Measurements from ENCODE around the gene ZXDC.

ZXDC gene

GRCh38 chr3:126450219-126450618 lies 25.5 kb downstream of the ZXDC start:
- no peak for ATAC-seq

- no peak for ATAC-seq
Measured at GRCh38 chr3:126449621-126450051, 26.1 kb downstream of the ZXDC start.

DNA sequence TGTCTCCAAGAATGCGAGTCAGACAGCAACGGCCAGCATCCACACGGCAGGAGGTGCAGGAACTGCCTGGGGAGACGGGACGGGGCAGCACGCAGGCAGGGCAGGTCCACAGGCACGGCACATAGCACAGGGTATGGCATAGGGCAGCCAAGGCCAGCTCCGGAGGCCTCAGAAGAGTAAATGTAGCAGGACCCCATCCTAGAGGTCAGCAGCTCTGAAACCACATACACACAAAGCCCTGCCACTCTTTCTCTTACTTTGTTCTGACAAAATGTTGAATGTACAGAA lies 26.9 kb downstream of the ZXDC start:
- ATAC-seq = no peak

- ATAC-seq = no peak
Measured at GRCh38 chr3:126448136-126448892, 27.4 kb downstream of the ZXDC start.

GRCh38 chr3:126447456-126448106 lies 28.1 kb downstream of the ZXDC start:
- no peak for ATAC-seq

DNA sequence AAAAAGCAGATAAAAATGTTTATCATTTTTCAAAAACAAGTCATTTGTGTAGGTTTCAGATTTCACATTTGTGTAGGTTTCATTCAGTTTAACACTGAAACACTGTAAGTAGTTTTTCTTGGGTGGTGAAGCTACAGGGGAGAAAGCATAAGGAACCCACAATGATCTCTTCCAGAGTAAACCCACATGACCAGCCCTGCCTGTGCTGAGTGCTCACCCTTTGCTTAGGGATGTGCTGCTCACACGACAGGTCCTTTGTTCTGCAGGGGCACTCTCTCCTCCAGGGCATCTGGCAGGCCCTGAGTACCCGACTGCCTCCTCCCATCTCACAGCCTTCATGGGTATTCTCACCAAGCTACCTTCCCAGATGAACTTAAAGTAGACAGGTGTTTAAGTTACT lies 28.9 kb downstream of the ZXDC start:
- no peak for ATAC-seq

- no peak for ATAC-seq
Measured at GRCh38 chr3:126446301-126446700, 29.4 kb downstream of the ZXDC start.

DNA sequence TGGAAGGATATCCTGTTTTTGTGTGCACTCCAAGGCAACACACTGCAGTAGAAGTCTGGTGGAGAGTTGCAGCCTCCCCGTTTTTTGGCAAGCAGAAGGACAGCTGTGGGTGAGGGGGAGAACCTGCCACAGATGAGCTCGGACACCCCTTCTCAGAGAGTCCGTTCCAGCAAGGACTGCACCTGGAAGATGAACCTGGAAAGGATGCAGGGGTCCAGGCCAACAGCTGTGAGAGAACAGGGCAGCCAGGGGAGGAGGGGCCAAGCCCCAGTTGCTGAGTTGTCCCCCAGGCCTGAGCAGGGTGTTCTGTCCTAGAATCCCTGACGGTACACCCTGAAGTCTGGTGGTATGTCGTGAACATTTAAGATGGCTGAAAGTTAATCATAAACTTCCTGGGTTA lies 30.2 kb downstream of the ZXDC start:
- ATAC-seq = no peak

DNA sequence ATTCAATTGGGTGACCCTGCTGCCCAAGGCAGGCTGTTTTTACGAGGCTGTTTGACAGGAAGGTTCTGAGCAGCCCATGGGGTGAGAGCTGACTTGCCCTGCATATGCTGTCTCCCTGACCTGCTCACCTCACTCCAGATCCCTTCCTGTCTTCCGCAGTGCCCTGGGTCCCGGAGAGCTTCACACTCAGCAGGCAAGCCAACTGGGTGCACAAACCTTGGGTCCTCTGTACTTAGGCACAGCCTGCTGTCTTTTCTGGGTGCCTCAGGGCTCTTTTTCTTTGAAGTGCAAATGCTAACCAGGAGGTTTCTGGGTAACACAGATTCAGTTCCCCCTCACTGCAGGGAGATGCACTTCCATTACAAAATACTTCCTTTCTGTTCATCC lies 32.8 kb downstream of the ZXDC start:
- ATAC-seq = no peak

DNA sequence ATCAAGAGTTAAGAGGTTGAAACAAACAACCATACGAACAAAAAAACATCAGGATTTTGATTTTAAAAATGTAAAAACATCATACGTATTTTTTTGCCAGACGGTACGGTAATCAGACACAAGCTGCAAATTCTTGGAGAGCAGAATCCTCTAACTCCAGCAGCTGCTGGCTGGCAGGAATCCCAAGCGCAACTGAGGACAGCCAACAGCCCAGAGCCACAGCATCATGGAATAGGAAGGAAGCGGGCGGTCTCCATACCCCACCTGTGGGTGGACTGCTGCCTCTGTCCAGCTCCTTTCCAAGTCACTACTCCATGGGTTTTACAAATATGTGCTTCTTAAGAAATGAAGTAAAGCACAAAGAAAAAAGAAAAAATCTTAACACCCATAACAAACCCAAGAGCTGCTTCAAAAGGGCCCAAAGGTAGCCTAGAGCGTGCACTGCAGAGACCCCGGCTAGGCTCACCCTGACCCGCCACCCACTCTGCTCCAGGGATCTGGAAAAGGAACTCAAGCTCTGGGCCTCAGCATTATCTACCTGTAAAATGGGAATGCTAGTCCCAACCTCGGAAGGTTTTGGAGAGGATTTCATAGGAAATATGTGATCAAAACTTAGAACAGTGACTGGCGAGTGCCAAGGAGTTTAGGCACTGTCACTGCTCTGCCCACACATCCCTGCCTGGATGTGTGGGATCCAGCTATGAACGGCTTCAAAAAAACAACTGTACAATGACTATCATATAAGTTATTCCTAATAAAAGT lies 33.4 kb downstream of the ZXDC start:
- ATAC-seq = no peak

DNA sequence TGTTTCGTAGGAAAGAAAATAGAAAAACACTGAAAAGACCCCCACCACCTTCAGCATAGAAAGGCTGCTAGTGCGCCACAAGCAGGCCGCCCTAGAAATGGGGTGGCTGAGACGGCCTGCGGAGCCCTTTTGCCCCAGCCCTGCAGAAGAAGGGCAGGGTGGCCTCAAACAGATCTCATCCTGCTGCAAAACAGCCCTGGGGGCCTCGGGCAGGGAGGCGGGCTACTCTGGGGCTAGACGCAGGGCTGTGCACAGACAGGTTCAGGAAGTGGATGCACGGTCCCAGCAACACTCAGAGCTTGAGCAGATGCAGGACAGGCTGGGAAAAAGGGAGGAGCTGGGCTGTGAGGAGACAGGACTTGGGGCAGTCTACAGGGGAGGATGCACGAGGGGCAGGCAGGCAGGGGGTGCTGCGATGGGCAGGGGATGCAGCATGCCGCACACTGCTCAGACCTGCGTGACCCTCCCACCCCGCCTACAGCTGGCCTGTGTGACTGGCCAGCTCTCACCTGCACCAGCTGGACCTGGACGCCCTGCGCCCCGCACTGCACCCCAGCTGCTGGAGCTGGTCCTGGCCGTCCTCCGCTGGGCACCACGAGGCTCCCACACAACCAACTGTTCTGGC lies 34.3 kb downstream of the ZXDC start:
- no peak for ATAC-seq

- ATAC-seq = no peak
Measured at GRCh38 chr3:126440709-126440995, 35.0 kb downstream of the ZXDC start.

GRCh38 chr3:126439968-126440708 lies 35.6 kb downstream of the ZXDC start:
- ATAC-seq = no peak

DNA sequence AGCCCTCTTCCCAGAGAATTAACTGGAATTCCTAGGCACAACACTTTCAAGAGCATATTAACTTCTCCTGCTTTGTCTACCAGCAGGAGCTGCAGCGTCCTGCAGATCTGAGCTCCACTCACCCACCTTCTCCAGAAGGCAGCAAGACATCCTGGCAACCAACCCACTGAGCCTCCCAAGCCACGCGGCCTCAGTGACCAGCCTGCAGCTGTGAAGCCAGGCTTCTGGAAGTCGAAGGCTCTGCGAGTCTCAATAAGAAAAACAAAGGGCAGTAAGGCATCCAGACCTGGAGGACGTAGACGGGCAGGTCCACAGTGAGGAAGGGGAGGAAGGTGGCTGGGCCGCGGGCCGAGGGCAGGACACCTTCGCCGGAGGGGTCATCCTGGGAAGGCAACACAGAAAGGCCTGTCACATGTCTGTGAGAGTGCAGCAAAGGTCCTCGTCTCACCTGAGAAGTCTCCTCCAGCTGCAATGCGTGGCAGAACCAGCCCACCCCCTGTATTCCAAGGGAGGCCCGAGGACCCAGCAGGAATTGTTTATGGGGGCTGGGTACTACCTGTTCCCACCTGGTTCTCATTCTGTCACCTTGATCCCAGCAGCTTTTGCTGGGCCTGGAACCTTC lies 36.2 kb downstream of the ZXDC start:
- ATAC-seq = no peak

DNA sequence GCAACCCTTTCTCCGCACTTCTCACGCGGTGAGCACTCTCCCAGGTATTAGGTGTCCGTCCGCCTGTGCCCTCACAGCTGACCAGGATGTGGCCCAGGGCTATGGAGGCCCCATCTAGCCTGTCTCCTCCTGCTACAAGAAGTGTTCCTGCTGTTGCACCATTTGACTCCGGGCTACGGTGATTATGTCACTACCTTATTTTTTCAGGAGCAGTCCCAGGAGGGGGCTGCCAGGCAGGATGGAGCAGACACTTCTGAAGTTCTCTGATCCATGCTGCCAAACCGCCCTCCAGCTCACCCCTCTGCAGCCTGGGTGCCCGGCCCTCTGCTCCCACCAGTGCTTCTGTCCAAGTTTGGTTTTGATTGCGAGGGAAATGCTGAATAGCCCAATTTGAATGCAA lies 36.9 kb downstream of the ZXDC start:
- ATAC-seq = no peak

DNA sequence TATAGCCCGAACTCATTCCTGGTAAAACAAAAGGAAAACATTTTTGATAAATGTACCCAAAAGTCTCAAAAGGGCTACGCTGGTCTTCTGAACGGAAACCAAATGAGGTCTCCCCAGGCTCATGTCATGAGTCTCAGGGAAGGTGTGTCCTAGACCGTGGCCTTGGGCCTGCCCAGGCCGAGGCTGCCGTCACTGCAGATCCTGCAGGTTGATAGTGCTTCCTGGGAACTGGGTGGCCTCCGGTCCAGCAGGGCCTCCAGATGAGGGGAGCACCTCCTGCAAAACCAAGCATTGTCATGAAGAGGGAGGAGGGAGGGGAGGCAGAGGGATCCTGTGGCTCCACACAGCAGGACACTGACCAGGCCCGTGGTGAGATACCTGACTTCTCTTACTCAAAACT lies 37.5 kb downstream of the ZXDC start:
- ATAC-seq = no peak

DNA sequence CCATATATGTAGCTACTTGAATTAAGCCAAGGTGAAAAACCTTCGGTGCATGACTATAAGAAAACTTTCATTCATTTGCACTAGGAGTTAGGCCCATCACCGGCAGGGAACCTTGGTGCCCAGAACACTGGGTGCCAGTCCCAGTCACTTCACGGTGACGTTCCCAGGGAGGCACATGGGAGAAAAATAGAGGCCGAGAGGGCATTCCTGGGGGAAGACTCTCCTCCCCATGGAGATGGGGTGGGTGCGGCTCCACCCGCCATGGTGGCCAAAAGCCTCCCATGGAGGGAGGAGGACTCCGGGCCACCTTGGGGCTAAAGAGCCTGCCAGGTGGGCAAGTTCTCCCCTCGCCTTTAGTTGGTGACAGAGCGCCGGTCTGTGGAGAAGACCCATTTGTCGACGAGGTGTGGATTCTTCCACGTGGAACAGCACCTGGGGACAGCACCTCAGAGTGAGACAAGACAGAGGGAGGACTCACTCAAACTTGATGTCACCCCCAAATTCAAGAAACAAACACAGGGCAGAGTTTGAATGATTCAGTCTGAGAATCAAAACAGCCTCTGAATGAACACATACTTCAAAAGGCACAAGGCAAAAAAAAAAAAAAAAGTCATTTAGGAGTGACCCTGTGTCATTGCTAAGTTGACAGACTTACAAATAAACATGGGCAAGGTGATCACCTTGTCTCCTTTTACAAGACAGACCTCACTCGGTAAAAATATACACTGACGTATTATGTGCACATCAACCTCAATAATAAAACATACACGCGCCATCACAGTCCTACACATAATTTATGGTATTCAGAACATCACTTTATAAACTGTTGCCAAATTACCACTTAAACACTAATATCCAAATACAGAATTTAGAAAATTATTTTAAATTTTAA lies 38.6 kb downstream of the ZXDC start:
- ATAC-seq = no peak

DNA sequence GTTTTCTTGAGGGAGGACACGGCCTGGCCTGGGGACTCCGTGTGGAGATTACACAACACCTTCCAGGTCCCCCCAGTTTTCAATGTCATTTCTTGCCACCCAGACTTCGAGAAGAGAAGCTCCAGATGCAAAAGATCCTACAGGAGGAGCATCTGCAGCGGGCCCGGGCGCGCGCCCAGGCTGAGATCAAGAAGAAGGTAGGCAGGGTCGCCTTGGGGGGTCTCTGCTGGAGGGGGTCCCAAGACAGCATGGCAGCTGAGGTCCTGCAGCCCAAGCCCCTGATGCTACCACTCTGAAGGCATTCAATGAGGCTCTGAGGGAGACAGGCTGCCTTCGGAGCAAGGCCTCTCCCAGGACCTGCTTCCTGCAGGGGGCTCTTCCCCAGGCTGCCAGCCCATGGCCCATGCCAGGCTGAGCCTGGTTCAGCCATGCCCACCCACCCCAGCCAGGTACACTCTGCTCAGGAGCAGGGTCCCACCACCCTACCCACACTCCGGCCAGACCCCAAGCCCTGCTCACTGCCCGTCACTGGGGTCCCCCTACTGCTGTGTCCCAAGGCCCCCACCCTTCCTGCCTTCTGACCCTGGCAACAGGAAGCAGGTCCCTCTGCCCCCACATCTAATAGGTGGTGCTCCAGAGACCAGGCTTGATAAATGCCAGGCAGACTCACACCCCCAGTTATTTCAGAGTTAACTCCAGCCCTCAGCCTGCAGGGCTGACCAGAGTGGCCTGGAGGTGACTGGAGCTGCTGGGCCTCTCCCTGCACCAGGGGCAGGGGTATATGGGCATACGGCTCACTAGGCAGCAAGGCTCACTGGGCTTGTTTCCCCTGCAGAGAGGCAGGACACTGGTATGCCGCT lies 40.0 kb downstream of the ZXDC start:
- ATAC-seq = no peak

DNA sequence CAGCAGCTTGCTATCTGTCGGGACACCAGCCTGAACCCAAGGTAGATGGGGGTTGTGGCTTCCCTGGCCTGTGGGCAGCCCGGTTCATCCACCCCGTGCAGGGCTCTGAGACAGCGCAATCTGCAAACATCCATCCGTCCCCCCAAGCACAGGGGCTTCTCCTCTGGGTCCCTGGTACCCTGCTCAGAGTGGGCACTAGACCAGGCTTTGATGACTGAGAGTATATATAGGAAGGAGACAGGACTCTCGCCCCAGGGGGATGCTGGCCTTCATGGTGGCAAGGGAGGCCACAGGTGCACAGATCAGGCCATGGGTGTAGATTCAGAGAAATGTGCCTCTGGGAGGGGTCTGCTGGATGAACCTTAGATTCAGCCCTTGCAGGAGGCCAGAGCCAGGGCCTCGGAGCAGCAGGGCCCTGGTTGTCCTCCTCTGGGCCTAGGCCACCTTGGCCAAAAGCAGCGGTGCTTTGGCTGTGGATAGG lies 40.7 kb downstream of the ZXDC start:
- no peak for ATAC-seq

DNA sequence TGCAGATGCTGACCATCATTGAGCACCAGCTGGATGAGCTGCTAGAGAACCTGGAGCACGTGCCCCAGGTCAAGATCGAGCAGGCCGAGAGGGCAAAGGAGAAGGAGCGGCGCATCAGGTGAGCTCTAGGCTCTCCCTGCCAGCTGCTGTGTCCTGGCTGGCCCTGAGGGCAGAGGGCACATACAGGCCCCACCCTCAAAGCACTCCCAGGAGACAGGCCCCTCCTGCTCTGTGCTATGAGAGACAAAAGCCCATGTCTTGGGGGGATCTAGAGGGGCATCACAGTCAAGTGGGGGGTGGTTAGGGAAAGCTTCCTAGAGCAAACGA lies 41.5 kb downstream of the ZXDC start:
- ATAC-seq = no peak
